H1 (cell line): ENCODE data around the gene METTL18.

Experiments
- POLR2A ChIP-seq, 2 experiments: IDR thresholded peaks; 1 replicate in 1 of 2; 2 replicates in 1 of 2; pipeline ENCODE4 v1.6.1; 2011; ENCODE audit warnings: low read depth in 2 of 2, low read length in 2 of 2, mild to moderate bottlenecking in 2 of 2; ENCODE audit errors: control extremely low read depth in 1 of 2
- POLR2AphosphoS5 ChIP-seq: IDR thresholded peaks from 2 replicates; pipeline ENCODE4 v1.6.1; 2011; ENCODE audit warnings: low read depth, low read length
- TF ChIP-seq, protein P1 (sequence below), 3 experiments: IDR thresholded peaks; 1 replicate in 2 of 3; 2 replicates in 1 of 3; pipeline versions ENCODE4 v1.5.1 to v1.6.1; 2011; ENCODE audit warnings: low read length in 3 of 3, mild to moderate bottlenecking in 3 of 3, inconsistent platforms in 2 of 3, low read depth in 1 of 3, moderate library complexity in 1 of 3; ENCODE audit not compliant: insufficient read depth in 1 of 3; ENCODE audit errors: control extremely low read depth in 1 of 3

DNA sequence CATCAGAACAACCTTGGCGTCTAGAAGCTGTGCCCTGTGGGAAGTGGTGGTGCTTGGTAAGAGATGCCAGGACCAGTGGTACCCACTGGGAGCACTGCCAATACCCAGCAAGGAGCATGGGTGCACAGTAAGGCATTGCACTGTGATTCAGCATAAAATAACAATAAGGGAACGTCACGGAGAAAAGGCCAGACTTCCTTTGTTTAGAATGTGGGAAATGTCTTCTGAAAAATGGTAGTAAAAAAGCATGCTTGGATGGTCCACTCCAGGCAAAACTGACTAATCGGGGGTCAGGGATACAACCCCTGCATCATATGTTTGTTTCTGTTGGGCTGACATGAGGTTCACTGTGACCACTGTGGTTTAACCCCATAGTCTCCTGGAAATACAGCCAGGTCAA, 14.7 kb downstream of the METTL18 start:
- no peak for TF ChIP-seq POLR2AphosphoS5
- no peak for TF ChIP-seq POLR2A (IDR thresholded peaks at IDR 0.05; ENCODE audit: control extremely low read depth in 1 of 2, low read depth in 2 of 2, low read length in 2 of 2)
- TF ChIP-seq, protein P1, sequence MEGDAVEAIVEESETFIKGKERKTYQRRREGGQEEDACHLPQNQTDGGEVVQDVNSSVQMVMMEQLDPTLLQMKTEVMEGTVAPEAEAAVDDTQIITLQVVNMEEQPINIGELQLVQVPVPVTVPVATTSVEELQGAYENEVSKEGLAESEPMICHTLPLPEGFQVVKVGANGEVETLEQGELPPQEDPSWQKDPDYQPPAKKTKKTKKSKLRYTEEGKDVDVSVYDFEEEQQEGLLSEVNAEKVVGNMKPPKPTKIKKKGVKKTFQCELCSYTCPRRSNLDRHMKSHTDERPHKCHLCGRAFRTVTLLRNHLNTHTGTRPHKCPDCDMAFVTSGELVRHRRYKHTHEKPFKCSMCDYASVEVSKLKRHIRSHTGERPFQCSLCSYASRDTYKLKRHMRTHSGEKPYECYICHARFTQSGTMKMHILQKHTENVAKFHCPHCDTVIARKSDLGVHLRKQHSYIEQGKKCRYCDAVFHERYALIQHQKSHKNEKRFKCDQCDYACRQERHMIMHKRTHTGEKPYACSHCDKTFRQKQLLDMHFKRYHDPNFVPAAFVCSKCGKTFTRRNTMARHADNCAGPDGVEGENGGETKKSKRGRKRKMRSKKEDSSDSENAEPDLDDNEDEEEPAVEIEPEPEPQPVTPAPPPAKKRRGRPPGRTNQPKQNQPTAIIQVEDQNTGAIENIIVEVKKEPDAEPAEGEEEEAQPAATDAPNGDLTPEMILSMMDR (IDR thresholded peaks at IDR 0.05; ENCODE audit: control extremely low read depth in 1 of 3, insufficient read depth in 1 of 3, low read depth in 1 of 3, low read length in 3 of 3): no peak
